GM20431 (cell line): Measurements from ENCODE around the gene DGKD.
"Not testable (repeated sequence)": the region's sequence is repeated elsewhere in the genome, so short reads cannot be mapped to it uniquely, and the experiment has no call there.

ENCODE experiments used
- in situ Hi-C: fragments of 300-500 bp; cut with MseI, MboI; formaldehyde crosslinking; loops from one replicate; pipeline ENCODE4 v1.15.0; 2020; ENCODE audit warnings: low sequenced_read_pairs; ENCODE audit not compliant: unreplicated experiment

The DGKD gene

DNA sequence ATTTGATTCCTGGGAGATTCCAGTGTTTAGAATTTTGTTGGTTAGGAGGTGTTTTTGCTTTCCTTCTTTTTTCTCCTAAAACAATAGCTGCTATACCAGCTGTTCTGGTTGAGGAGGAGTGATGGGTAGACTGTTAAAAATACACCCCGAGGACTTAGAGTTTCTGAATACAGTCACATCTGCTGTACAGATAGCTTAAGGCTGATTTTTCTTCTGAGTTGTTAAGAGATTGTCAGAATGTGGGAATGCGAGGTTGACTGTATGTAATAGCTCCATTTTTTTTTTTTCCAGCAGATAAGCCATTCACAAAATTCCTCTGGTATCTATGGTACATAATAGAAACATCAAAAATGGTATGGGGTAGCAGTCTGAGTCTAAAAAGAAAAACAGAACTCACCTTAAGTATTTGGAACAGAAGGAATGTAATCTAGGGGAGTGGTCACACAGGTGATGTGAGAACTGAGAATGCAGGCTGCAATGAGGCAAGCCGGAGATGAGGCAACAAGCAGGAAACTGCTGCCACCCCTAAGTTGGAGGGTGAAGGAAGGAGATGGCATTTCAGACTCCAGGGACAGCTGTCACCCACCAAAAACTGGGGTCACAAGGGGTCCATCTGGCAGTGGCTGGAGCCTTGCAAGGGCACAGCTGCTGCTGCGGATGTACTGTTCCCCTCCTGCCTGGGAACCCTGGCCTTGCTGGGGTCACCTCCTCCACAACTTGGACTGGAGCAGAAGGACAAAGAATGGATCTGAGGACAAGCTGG is 2.4 kb downstream of the DGKD start:
- in situ Hi-C loops, result no loop called here

DNA sequence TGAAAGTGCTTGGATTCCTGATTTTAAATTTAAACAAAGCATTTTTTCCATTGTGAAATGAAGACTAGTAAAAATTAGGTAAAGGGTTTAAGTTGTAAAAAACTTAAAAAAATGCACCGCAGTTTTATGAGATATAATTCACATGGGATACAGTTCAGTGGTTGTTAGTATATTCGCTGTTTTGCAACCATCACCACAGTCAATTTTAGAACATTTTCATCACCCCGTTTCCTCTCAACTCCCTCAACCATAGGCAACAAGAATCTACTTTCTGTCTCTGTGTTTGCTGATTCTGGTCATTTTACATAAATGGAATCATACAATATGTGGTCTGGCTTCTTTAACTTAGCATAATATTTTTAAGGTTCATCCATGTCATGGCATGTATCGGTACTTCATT is 4.0 kb downstream of the DGKD start:
- in situ Hi-C loops, result no loop called here

DNA sequence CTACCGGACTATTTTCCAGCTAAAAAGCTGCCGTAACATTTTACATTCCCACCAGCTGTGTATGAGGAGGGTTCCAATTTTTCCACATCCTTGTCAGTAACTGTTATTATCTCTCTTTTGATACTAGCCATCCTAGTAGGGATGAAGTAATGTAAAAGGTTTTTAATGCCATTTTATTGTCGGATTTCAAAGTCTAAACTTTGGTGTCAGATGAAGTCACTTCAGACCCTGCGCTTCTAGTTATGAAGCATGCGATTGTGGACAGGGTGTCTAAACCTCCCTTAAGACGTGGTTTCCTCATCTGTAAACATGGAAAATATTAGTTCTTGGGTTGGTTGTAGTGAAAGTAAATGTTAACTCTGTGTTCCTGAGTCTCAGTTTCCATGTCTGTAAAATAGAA is 4.7 kb downstream of the DGKD start:
- in situ Hi-C loops, result no loop called here

DNA sequence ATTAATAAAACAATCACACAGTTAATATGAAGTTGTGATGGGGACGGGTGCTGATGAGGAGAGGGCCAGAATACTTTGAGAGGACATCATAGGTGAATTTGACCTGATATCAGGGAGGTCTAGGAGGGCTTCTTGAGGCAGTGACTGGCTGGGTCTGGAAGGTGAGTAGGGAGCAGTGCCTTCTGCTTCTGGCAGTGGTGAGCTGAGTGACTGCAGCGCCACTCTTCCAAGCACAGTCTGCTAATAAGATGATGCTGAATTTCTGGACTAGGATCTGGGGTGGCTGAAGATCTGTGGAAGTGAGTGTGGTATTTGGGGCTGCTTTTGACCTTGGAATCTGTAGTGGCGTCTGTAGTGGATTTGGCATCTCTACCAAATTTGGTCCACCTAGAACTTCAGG is 5.5 kb downstream of the DGKD start:
- in situ Hi-C loops, result no loop called here

DNA sequence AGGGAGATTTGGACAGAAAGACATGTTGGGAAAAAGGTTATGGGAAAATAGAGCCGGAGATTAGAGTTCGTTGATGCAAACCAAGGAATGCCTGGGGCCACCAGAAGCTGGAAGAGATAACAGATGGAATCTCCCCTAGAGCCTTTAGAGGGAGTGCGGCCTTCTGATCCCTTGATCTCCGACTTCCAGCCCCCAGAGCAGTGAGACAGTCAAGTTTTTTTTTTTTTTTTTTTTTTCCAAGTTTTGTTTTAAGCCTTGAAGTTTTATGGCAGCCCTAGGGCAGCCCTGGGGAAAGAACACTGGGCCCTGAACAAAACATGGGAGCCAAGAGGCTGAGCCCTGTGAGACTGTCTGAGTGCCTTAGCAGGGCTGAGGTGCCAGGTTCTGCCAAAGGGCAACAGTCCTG is 6.5 kb downstream of the DGKD start:
- in situ Hi-C loops, result no loop called here

DNA sequence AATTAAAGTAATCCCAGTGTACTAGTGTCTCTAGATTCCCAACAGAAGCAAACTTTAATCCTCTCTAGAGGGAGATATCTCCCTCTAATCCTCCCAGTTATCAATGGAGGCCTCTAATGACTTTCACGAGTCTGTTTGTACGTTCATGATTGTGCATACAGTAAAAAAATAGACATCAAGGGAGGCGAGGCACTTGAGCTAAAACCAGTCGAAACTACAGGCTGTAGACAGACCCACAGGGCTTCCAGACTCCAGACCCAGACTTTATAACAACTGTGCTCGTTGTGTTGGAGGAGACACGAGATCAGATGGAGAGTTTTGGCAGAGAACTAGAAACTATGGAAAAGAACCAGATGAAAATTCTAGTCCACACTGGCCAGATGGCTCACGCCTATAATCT is 7.0 kb downstream of the DGKD start:
- in situ Hi-C loops, result no loop called here

DNA sequence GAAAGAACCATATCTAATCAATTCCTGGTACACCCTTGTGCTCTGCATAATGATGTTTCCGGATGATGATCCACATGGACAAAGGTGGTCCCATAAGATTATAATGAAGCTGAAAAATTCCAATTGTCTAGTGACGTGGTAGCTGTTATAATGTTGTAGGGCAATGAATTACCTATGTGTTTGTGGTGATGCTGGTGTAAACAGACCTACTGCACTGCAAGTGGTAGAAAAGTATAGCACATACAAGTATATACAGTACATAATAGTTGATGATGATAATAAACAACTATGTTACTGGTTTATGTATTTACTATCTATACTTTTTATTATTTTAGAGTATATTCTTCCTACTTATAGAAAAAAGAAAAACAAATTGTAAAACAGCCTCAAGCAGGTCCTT is 8.4 kb downstream of the DGKD start:
- in situ Hi-C loops, result no loop called here

DNA sequence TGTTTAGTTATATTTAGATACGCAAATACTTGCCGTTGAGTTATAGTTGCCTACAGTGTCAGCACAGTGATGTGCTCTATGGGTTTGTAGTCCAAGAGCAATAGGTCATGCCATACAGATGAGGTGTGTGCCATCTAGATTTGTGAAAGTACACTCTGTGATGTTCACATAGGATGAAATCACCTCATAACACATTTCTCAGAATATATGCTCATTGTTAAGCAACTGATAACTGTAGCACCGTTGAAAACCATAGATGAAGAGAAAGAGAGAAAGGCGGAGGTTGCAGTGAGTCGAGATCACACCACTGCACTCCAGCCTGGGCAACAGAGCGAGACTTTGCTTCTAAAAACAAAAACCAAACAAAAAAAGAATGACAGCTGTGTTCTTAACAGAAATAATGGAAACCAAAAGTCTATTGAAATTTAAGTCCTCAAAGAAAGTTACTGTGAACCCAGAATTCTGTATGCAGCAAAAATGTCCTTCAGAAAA is 9.5 kb downstream of the DGKD start:
- in situ Hi-C loops, result no loop called here

DNA sequence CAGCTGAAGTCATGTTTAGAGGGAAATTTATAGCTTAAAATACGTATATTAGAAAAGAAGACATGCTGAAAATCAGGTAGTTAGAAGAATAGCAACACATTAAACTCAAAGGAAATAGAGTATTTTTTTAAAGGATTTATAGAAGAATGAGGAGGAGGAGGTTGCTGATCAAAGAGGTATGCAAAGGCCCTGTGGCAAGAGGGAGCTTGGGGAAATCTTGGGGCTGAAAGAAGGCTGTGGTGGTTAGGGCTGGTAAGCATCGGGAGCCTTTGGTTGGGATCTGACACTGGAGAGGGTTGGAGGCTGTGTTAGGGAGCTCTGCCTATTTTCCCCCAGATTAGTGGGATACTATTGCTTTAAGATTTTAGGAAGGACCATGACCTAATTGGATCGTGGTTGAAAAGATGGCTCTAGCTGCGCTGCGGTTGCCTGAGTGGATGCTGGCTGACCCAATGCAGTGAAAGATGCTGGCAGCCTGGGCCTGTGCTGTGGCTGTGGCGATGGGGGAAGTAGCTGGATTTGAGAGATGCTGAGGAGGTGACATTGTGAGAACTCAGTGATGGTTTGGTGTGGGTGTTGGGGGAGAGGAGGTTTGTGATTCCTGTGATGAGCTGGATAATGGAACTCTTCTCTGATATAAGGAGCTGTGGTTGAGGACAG is 11.7 kb downstream of the DGKD start:
- in situ Hi-C loops, result no loop called here

DNA sequence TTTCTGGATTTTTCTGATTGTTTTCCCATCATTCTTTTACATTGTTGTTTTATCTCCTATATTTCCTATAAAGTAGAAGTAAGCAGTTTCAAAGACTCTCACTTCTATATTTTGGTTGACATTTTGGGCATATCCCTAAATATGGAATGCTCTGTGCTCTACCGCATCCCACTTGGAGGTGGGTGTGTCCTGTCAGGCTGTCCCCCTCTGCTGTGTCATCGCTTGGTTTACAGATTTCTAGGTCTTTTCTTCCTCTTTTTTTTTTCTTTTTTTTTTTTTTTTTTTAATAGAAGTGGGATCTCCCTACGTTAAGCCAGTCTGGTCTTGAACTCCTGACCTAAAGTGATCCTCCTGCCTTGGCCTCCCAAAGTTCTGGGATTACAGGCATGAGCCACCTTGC is 13.3 kb downstream of the DGKD start:
- in situ Hi-C loops, result no loop called here

DNA sequence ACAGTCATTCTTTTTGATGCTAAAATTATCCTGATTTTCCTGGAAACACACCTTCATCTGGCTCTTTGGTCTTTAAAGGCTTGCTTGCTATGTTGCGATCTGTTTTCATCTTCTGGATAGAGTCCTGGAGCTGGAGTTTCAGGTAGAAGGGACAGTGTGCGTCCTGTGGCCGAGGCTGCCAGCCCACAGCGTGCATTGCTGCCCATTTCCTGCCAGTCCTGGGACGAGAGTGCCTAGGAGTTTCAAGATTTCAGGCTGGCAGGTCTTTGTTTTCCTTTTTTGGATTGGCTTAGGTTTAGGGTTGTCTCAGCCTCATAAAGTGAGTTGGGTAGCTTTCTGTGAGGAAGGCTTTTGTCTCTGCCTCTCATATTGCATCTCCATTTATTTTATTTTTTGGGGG is 14.5 kb downstream of the DGKD start:
- in situ Hi-C loops, result no loop called here

DNA sequence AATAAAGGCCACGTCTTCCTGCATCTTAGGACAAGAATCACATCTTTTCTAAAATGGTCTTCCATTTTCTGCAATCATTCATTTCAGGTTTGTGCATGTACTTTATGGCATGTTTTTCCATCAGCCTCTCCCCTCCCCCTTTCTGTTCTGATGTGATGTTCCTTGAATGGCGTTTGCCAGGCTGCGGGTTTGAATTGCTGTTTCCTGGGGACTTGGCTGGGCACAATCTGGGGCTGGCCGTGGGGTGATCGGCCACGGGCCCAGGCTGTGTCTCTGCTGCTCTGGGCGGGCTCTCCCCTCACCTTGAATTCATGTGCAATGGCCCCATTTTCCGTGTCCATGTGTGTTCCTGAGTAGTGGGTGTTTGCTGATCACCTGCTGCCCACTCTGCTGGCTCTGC is 15.2 kb downstream of the DGKD start:
- in situ Hi-C loops, result no loop called here

DNA sequence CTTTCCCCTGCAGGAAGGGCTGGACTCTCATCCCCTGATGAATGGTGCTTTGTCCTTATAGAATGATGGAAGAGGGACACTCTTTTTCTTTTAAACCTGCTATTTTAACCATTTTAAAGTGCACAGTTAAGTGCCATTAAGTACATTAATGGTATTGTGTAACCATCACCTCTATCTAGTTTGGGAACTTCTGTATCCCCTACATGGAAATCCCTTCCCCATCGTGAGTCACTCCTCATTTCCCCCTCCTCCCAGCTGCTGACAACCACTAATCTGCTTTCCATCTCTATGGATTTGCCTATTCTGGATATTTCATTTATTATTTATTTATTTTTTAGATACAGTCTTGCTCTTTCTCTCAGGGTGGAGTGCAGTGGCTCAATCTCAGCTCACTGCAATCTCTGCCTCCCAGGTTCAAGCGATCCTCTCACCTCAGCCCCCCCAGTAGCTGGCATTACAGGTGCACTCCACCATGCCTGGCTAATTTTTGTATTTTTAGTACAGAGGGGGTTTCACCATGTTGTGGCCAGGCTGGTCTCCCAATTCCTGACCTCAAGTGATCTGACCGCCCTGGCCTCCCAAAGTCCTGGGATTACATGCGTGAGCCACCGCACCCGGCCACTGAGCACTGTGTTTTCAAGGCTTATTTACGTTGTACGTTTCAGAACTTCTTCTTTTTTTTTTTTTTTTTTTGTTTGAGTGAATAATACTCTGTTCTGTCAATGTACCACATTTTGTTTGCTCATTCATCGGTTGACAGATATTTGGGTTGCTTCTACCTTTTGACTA is 15.8 kb downstream of the DGKD start:
- in situ Hi-C loops, result no loop called here

DNA sequence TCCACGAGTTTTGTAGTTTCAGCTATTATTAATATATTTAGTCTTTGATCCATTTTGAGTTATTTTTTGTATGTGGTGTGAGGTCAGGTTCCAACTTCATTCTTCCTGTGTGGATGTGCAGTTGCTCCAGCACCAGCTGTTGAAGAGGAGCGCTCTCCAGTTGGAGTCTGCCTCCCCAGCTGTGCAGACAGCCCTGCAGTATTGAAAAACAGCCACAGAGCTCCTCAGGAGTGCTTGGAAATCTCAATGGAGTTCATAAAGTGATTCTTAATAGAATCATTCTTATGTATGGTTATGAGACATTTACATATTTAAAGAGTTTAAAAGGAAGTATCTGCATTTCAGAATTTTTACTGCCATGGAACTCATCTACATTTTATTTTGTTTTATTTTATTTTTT is 17.3 kb downstream of the DGKD start:
- in situ Hi-C loops, result no loop called here

DNA sequence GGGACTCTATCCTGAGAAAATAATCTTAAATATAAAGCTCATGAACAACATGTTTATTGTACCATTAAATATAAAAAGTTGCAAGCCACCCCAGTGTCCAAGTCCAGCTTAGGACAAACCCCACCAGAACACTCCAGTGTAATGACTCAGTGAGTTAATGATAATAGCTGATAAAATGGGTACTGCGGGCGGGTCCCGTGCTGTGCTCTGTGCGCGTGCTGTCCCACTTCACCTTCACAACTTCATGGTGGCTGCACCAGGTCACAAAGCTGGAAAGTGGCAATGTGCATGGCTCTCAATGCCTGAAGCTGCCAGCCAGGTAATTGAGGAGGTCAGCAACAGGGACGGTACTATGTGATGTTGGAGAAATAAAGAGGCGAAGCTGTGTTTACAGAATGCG is 18.6 kb downstream of the DGKD start:
- in situ Hi-C loops, result no loop called here

DNA sequence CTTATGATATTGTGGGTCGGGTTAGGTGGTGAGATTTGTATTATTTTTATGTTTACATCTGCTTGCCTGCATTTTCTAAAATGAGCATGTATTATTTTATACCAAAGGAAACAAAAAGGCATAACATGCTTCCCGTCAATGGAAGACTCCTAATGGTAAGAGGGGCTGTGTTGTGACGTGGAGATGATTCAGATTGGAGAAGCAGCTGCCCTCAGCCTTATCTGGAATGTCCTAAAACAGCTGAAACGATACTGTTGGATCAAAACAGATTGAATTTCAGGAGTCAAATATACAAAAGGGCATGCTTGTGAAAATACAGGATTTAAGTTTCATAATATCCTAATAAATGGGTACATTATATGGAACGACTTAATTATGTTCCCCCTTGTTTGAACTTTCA is 19.0 kb downstream of the DGKD start:
- in situ Hi-C loops, result no loop called here

DNA sequence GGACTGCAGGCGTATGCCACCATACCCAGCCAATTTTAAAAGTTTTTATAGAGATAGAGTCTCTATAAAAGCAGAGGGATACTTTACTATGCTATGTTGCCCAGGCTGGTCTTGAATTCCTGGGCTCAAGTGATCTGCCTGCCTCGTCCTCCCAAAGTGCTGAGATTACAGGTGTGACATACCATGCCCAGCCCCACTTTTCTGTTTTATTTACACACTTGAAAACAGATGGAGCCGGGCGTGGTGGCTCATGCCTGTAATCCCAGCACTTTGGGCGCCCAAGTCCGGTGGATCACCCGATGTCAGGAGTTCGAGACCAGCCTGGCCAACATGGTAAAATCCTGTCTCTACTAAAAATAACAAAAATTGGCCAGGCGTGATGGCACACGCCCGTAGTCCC is 20.5 kb downstream of the DGKD start:
- in situ Hi-C loops, result not testable (repeated sequence)

DNA sequence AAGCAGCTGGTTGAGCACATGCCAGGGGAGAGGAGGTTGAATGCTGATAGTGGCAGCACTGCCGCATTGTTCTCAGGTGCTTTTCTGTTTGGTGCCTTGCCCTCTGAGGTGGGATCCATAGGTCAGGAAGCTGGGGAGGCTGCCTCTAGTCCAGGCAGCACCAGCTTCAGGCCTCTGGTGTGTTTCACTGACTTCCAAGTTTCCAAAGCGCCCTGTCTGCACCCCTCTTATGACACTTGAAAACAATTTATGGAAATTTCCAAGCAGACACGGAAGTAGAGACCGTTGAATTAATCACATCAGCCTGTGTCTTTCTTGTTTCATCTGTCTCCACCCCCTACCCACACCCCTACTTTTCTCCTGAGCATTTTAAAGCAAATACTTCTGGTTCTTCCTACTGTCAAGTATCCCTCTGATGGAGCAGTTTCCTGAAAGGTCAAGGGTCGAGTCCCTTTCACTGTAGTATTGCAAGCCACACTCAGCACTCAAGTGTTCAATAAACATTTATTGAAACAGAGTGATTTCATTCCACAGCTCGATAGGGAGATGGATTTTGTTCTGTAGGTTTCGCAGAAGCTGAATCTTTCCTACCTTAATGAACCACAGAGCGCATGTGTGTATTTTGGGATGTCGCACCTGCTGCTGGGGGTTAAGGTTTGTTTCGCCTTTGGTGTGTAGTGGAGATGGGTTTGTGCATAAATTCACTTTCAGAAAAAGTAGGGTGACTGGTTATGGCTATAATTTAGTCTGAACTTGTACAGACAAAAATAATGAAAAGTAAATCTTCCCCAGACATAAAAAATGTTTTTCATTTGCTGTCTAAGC is 21.4 kb downstream of the DGKD start:
- in situ Hi-C loops, result no loop called here

DNA sequence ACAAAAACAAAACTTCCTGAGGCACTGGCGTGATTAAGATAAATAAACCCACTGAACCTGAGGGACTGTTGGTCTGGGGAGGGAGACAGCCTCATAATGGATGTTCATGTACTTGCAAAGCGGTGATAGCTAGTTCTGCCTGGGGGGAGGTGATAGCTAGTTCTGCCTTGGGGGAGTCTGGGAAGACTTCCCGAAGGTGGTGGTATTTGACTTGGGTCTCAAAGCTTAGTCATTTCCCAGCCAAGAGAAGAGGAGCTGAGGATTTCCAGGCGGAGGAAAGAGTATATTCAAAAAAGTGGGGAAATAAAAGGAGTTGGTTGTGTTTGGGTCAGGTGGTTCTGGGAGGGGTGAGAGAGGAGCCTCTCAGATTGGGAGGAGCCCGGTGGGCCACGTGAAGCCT is 24.7 kb downstream of the DGKD start:
- in situ Hi-C loops, result no loop called here

DNA sequence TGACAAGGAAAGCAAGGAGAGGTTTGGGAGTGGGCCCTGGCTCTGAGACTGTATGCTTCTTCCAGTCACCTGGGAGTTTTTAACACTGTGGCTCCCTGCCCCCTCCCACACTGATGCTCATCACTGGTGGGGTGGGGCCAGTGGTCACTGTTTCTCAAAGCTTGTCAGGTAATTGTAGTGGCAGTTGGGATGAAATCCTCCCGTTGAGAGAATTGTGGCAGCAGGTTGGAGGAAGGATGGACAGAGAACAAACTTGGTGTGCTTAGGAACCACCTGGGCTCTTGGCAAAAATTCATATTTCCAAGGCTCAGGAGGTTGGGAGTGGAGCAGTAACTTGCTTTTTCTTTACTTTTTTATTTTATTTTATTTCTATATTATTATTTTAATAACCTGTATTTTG is 25.1 kb downstream of the DGKD start:
- in situ Hi-C loops, result no loop called here
